ENCODE measurements around the gene RPS6KA5.

- TF ChIP-seq CTCF (IDR thresholded peaks at IDR 0.05) (no peak), REST (IDR thresholded peaks at IDR 0.05; ENCODE audit: insufficient read depth in 1 of 2, low read depth in 2 of 2, low read length in 1 of 2) (no peak)
Observed at GRCh38 chr14:90986510-90986909, 73.9 kb downstream of the RPS6KA5 start.
